Endothelial cell of umbilical vein (primary cell): ENCODE data around the gene VIPR2.

Experiments used
- CTCF ChIP-seq, 2 donors: IDR thresholded peaks; 1 replicate in 1 of 2; 2 replicates in 1 of 2; pipeline ENCODE4 v1.5.1; 2011; ENCODE audit warnings: low read length in 2 of 2, mild to moderate bottlenecking in 2 of 2, moderate library complexity in 2 of 2, control low read depth in 1 of 2, inconsistent platforms in 1 of 2, low read depth in 1 of 2; ENCODE audit not compliant: insufficient read depth in 1 of 2; ENCODE audit errors: extremely low read depth in 1 of 2
- EZH2 ChIP-seq: IDR thresholded peaks from 2 replicates; pipeline ENCODE4 v1.6.1; 2012; ENCODE audit warnings: borderline replicate concordance, low read depth, mild to moderate bottlenecking, moderate library complexity, low read length, inconsistent platforms; ENCODE audit not compliant: severe bottlenecking

- no peak for TF ChIP-seq EZH2
- no peak for TF ChIP-seq CTCF (IDR thresholded peaks at IDR 0.05; ENCODE audit: extremely low read depth in 1 of 2, insufficient read depth in 1 of 2, low read depth in 1 of 2, low read length in 2 of 2)
These were observed 138.0 kb downstream of the VIPR2 start for GRCh38 chr7:159006610-159007130.
